GM18511 (cell line): Measurements from ENCODE around the gene ITGBL1.

Source experiments
- ATAC-seq: cut with Tn5 transposase; IDR thresholded peaks from one replicate; pipeline ENCODE4 v1.9.1; 2021; ENCODE audit warnings: mild to moderate bottlenecking, moderate library complexity; ENCODE audit not compliant: unreplicated experiment

ITGBL1 gene

GRCh38 chr13:101452519-101453485, at the start of gene ITGBL1:
TSS of gene ITGBL1 (plus strand) at chr13:101452675. CDS start at chr13:101452834, 159 bp downstream.
- peak; percentile 56 for ATAC-seq

- no peak for ATAC-seq
These were observed 45.7 kb upstream of the ITGBL1 start for GRCh38 chr13:101406791-101407190.

- no peak for ATAC-seq
These were observed 44.3 kb upstream of the ITGBL1 start for GRCh38 chr13:101408154-101408553.

- ATAC-seq = no peak
These were observed 43.4 kb upstream of the ITGBL1 start for GRCh38 chr13:101408992-101409656.

GRCh38 chr13:101412076-101412475, 40.4 kb upstream of the ITGBL1 start:
- no peak for ATAC-seq

- ATAC-seq = peak; percentile 58
These were observed 36.9 kb upstream of the ITGBL1 start for GRCh38 chr13:101415358-101416174.

GRCh38 chr13:101416181-101417042, 36.1 kb upstream of the ITGBL1 start, which contains the start of gene NALCN:
TSS of gene NALCN (minus strand) at chr13:101416508. CDS start at chr13:101399126, 17,382 bp downstream.
- ATAC-seq = no peak

- no peak for ATAC-seq
These were observed 35.5 kb upstream of the ITGBL1 start for GRCh38 chr13:101417043-101417406.

- no peak for ATAC-seq
These were observed 35.0 kb upstream of the ITGBL1 start for GRCh38 chr13:101417501-101417900.

GRCh38 chr13:101423872-101424271, 28.6 kb upstream of the ITGBL1 start:
- no peak for ATAC-seq

- no peak for ATAC-seq
These were observed 27.9 kb upstream of the ITGBL1 start for GRCh38 chr13:101424381-101425155.

- no peak for ATAC-seq
These were observed 27.4 kb upstream of the ITGBL1 start for GRCh38 chr13:101425156-101425471.

GRCh38 chr13:101425623-101426022, 26.9 kb upstream of the ITGBL1 start:
- no peak for ATAC-seq

- ATAC-seq = no peak
These were observed 22.7 kb upstream of the ITGBL1 start for GRCh38 chr13:101429733-101430132.

GRCh38 chr13:101433895-101434294, 18.6 kb upstream of the ITGBL1 start:
- ATAC-seq = no peak

- ATAC-seq = no peak
These were observed 18.0 kb upstream of the ITGBL1 start for GRCh38 chr13:101434486-101434885.

GRCh38 chr13:101447852-101448251, 4.6 kb upstream of the ITGBL1 start:
- no peak for ATAC-seq

- no peak for ATAC-seq
These were observed 2.4 kb upstream of the ITGBL1 start for GRCh38 chr13:101449790-101450748.
